RWPE1 (cell line): ENCODE measurements around the gene CHD9.
"Not testable (repeated sequence)": the region's sequence is repeated elsewhere in the genome, so short reads cannot be mapped to it uniquely, and the experiment has no call there.

Source experiments
- CTCF ChIA-PET: fragments of 350-600 bp; sonication (Branson Sonifier 250); formaldehyde crosslinking; extraction: SDS; loops from one replicate; lab custom pipeline; 2021; lab: Yijun Ruan, JAX
- POLR2A ChIA-PET: fragments of 400-600 bp; formaldehyde crosslinking; extraction: SDS; loops from one replicate; lab custom pipeline; 2020; ENCODE audit warnings: antibody characterized with exemption; ENCODE audit not compliant: low non-redundant PET; lab: Yijun Ruan, JAX
- DNase-seq: peaks from one replicate; pipeline ENCODE4 v3.0.0; 2012; ENCODE audit warnings: low spot score
- H3K27ac ChIP-seq: fragments of 450-650 bp; 2 replicates; pipeline ENCODE4 v1.5.1; 2017
- CTCF ChIP-seq: fragments of 450-650 bp; conservative IDR thresholded peaks from 2 replicates; pipeline ENCODE4 v1.5.1; 2017; ENCODE audit warnings: low read depth, mild to moderate bottlenecking

The CHD9 gene

GRCh38 chr16:53048139-53048915 is 6.5 kb upstream of the CHD9 start:
- no peak overlapping the region for H3K27ac ChIP-seq
- no peak for TF ChIP-seq CTCF
- DNase-seq: no peak
- ChIA-PET CTCF (no interaction called here), POLR2A (interaction anchor here (0.6 kb wide), 1 partner anchor 15 kb away, joined by 6 read pairs; no protein-coding TSS in a partner anchor)

GRCh38 chr16:53051255-53051654 is 3.5 kb upstream of the CHD9 start:
- CTCF ChIA-PET, H3K27ac ChIP-seq, POLR2A ChIA-PET, DNase-seq: not testable (repeated sequence)

- H3K27ac ChIP-seq: peak within 1 kb of the TSS; percentile 95
- ChIA-PET POLR2A (no interaction called here), CTCF (interaction anchor here (0.5 to 1.1 kb wide), 2 partner anchors 155 to 353 kb away, joined by 3 to 9 read pairs; no protein-coding TSS in a partner anchor)
- TF ChIP-seq CTCF: no peak
- peak; percentile 94 for DNase-seq
These were observed 2.0 kb upstream of the CHD9 start, which contains the start of gene CHD9NB for GRCh38 chr16:53052519-53053501. CHD9NB (minus strand) TSS chr16:53052897; CDS start chr16:53044158, 8,739 bp downstream.

- peak overlapping the region; percentile 95 for H3K27ac ChIP-seq
- no peak for TF ChIP-seq CTCF
- ChIA-PET CTCF (interaction anchor here (0.6 to 2.7 kb wide), 11 partner anchors 26 to 228 kb away, joined by 3 to 17 read pairs (median 6); no protein-coding TSS in a partner anchor), POLR2A (interaction anchor here (0.8 to 1.0 kb wide), 2 partner anchors 45 to 69 kb away, joined by 3 read pairs; no protein-coding TSS in a partner anchor)
- no peak for DNase-seq
These were observed 673 bp upstream of the CHD9 start for GRCh38 chr16:53053967-53054669.

- peak; percentile 38 for DNase-seq
- no peak for TF ChIP-seq CTCF
- ChIA-PET POLR2A (no interaction called here), CTCF (interaction anchor here (0.6 to 2.7 kb wide), 16 partner anchors 21 to 963 kb away, joined by 3 to 17 read pairs (median 4); no protein-coding TSS in a partner anchor)
- H3K27ac ChIP-seq: peak overlapping the region; percentile 95
These were observed 975 bp downstream of the CHD9 start for GRCh38 chr16:53055541-53056391.
